Erythroblast (primary cell): ENCODE results near the gene RTN4.

Source experiments
- DNase-seq, 2 experiments: peaks; one replicate each; lab custom pipeline; 2025; lab: John Stamatoyannopoulos, UW
- GATA1 ChIP-seq: IDR thresholded peaks from 2 replicates; pipeline ENCODE4 v1.6.1; 2011; ENCODE audit warnings: low read depth, mild to moderate bottlenecking, control low read depth, low read length, moderate library complexity
- POLR2A ChIP-seq: IDR thresholded peaks from 2 replicates; pipeline ENCODE4 v1.6.1; 2011; ENCODE audit warnings: mild to moderate bottlenecking, low read length

The RTN4 gene

GRCh38 chr2:54957321-54957999, 92.8 kb downstream of the RTN4 start:
- DNase-seq = no peak
- TF ChIP-seq POLR2A (no peak), GATA1 (no peak)

GRCh38 chr2:54956111-54956627, 94.1 kb downstream of the RTN4 start:
- TF ChIP-seq POLR2A (no peak), GATA1 (no peak)
- DNase-seq = peak in 1 of 2 experiments; percentile 25

GRCh38 chr2:54955358-54956110, 94.7 kb downstream of the RTN4 start:
- TF ChIP-seq GATA1 (no peak), POLR2A (peak; percentile 29)
- peak; percentile 60 to 69 for DNase-seq

- TF ChIP-seq GATA1 (no peak), POLR2A (no peak)
- no peak for DNase-seq
Observed at GRCh38 chr2:54954705-54955357, 95.4 kb downstream of the RTN4 start.

- no peak for DNase-seq
- TF ChIP-seq GATA1 = no peak
- TF ChIP-seq POLR2A = no peak
Observed at GRCh38 chr2:54954158-54954557, 96.1 kb downstream of the RTN4 start.

- DNase-seq = no peak
- TF ChIP-seq POLR2A (no peak), GATA1 (no peak)
Observed at GRCh38 chr2:54952978-54953456, 97.2 kb downstream of the RTN4 start.

GRCh38 chr2:54952425-54952824, 97.8 kb downstream of the RTN4 start:
- TF ChIP-seq POLR2A (no peak), GATA1 (no peak)
- DNase-seq = no peak

- no peak for TF ChIP-seq POLR2A
- TF ChIP-seq GATA1 = no peak
- DNase-seq = no peak
Observed at GRCh38 chr2:54950811-54951210, 99.4 kb downstream of the RTN4 start.

GRCh38 chr2:54949431-54949830, 100.8 kb downstream of the RTN4 start:
- DNase-seq = no peak
- TF ChIP-seq GATA1 (no peak), POLR2A (no peak)

GRCh38 chr2:54948120-54948519, 102.1 kb downstream of the RTN4 start:
- DNase-seq = no peak

GRCh38 chr2:54947646-54948045, 102.6 kb downstream of the RTN4 start:
- no peak for TF ChIP-seq POLR2A
- TF ChIP-seq GATA1 = no peak
- DNase-seq = no peak

More at GRCh38 chr2:54948120-54948519, 102.1 kb downstream of the RTN4 start:
- no peak for TF ChIP-seq GATA1
- no peak for TF ChIP-seq POLR2A

GRCh38 chr2:54947136-54947535, 103.1 kb downstream of the RTN4 start:
- no peak for TF ChIP-seq GATA1
- TF ChIP-seq POLR2A = no peak
- DNase-seq = no peak

GRCh38 chr2:54946220-54946805, 103.9 kb downstream of the RTN4 start:
- no peak for DNase-seq
- no peak for TF ChIP-seq GATA1
- TF ChIP-seq POLR2A = no peak
